SK-N-SH treated with all-trans-retinoic acid at 6 μM for 48 hours (cell line): ENCODE results near the gene ALDH1A2.

ENCODE experiments used
- ATAC-seq: fragments of 200-7000 bp; cut with Tn5 transposase; 3 replicates; pipeline ENCODE4 v1.9.1; 2020; ENCODE audit warnings: mild to moderate bottlenecking, moderate library complexity
- ARNTL ChIP-seq: fragments of 450-650 bp; formaldehyde crosslinking; IDR thresholded peaks from 2 replicates; pipeline ENCODE4 v1.5.0; 2020; ENCODE audit warnings: low read depth, mild to moderate bottlenecking, moderate library complexity, borderline replicate concordance
- BACH2 ChIP-seq: fragments of 250-450 bp; sonication (Bioruptor Pico); IDR thresholded peaks from 2 replicates; pipeline ENCODE4 v1.9.0; 2021; ENCODE audit warnings: mild to moderate bottlenecking, borderline replicate concordance
- CSDC2 ChIP-seq: fragments of 250-450 bp; sonication (Bioruptor Pico); IDR thresholded peaks from 2 replicates; pipeline ENCODE4 v1.5.0; 2020; ENCODE audit warnings: mild to moderate bottlenecking, moderate library complexity
- ESRRG ChIP-seq: fragments of 250-450 bp; sonication (Bioruptor Pico); IDR thresholded peaks from 2 replicates; pipeline ENCODE4 v1.6.1; 2021; ENCODE audit warnings: mild to moderate bottlenecking
- GLIS3 ChIP-seq: fragments of 250-450 bp; sonication (Bioruptor Pico); IDR thresholded peaks from 2 replicates; pipeline ENCODE4 v1.5.0; 2020; ENCODE audit warnings: mild to moderate bottlenecking, moderate library complexity
- OSR1 ChIP-seq: fragments of 250-450 bp; sonication (Bioruptor Pico); IDR thresholded peaks from 2 replicates; pipeline ENCODE4 v1.8.0; 2022; ENCODE audit warnings: moderate library complexity, mild to moderate bottlenecking, inconsistent platforms
- TCF4 ChIP-seq: fragments of 250-450 bp; sonication (Bioruptor Pico); IDR thresholded peaks from 2 replicates; pipeline ENCODE4 v1.8.0; 2021; ENCODE audit warnings: mild to moderate bottlenecking, moderate library complexity, borderline replicate concordance
- TOX ChIP-seq: fragments of 250-450 bp; sonication (Bioruptor Pico); IDR thresholded peaks from 2 replicates; pipeline ENCODE4 v1.8.0; 2021; ENCODE audit warnings: mild to moderate bottlenecking, moderate library complexity, borderline replicate concordance
- ZC3H10 ChIP-seq: fragments of 250-450 bp; sonication (Bioruptor Pico); IDR thresholded peaks from 2 replicates; pipeline ENCODE4 v1.5.1; 2021; ENCODE audit warnings: mild to moderate bottlenecking, moderate library complexity
- ZFP3 ChIP-seq: fragments of 250-450 bp; sonication (Bioruptor Pico); IDR thresholded peaks from 2 replicates; pipeline ENCODE4 v1.5.0; 2020; ENCODE audit warnings: mild to moderate bottlenecking, moderate library complexity
- ZFP30 ChIP-seq: fragments of 450-650 bp; formaldehyde crosslinking; IDR thresholded peaks from 2 replicates; pipeline ENCODE4 v1.5.0; 2022; ENCODE audit warnings: mild to moderate bottlenecking, moderate library complexity
- ZNF565 ChIP-seq: fragments of 450-650 bp; formaldehyde crosslinking; conservative IDR thresholded peaks from 2 replicates; pipeline ENCODE4 v1.5.0; 2020; ENCODE audit warnings: low read depth, mild to moderate bottlenecking, moderate library complexity
- ZNF70 ChIP-seq: fragments of 450-650 bp; formaldehyde crosslinking; IDR thresholded peaks from 2 replicates; pipeline ENCODE4 v1.5.0; 2020; ENCODE audit warnings: mild to moderate bottlenecking, moderate library complexity
- ZNF8 ChIP-seq: fragments of 450-650 bp; formaldehyde crosslinking; IDR thresholded peaks from 2 replicates; pipeline ENCODE4 v1.5.0; 2020; ENCODE audit warnings: mild to moderate bottlenecking, moderate library complexity
- TF ChIP-seq, protein P1 (sequence below): fragments of 250-450 bp; sonication (Bioruptor Pico); IDR thresholded peaks from 2 replicates; pipeline ENCODE4 v1.5.0; 2020; ENCODE audit warnings: mild to moderate bottlenecking, moderate library complexity
- TF ChIP-seq, protein P2 (sequence below): fragments of 250-450 bp; sonication (Bioruptor Pico); IDR thresholded peaks from 2 replicates; pipeline ENCODE4 v1.8.0; 2020; ENCODE audit warnings: mild to moderate bottlenecking, moderate library complexity, borderline replicate concordance
- TF ChIP-seq, protein P3 (sequence below): fragments of 250-450 bp; sonication (Bioruptor Pico); IDR thresholded peaks from 2 replicates; pipeline ENCODE4 v1.5.1; 2021; ENCODE audit warnings: mild to moderate bottlenecking, moderate library complexity
- TF ChIP-seq, protein P4 (sequence below): fragments of 250-450 bp; sonication (Bioruptor Pico); IDR thresholded peaks from 2 replicates; pipeline ENCODE4 v1.8.0; 2021; ENCODE audit warnings: low read depth, mild to moderate bottlenecking, moderate library complexity, borderline replicate concordance

The ALDH1A2 gene

DNA sequence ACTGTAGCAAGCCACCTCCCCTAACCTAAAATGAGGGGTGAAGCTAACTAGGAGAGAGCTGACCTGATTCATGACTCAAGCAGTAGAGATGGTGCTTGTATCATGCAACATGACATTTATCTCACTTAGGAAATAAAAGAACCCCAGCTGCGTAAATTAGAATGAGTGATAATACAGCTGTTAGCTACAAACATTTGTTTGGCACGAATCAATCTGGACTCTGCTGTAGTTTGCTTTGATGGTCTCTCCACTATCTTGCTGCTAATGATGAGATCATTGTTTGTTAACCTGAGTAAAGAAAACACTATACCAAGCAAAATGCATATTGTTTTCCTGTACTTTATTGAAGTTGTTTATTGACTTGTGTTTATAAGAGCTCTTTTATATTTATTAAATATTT is 92.6 kb downstream of the ALDH1A2 start:
- no peak for ATAC-seq
- no peak for TF ChIP-seq ZNF8 (CRISPR knock-in tag)

DNA sequence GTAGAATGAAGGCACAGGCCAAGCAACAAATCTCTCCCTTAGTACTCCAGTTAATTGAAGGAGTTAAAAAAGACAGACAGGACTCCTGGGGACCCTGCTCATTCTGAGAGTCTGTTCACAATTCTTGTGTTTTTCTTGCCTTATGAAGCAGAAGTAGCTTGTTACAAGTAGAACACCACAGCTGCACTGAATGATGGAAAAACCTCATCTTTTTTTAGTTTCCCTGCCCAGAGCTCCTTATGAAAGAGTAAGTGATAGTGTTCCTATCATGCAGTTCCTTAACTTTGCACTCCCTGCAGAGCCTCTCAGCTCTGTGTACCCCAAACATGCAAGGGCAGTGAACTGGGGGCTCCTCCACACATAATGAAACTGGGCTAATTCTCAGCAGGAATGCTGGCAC is 95.5 kb downstream of the ALDH1A2 start:
- ATAC-seq = no peak
- no peak for TF ChIP-seq GLIS3 (CRISPR knock-in tag)

DNA sequence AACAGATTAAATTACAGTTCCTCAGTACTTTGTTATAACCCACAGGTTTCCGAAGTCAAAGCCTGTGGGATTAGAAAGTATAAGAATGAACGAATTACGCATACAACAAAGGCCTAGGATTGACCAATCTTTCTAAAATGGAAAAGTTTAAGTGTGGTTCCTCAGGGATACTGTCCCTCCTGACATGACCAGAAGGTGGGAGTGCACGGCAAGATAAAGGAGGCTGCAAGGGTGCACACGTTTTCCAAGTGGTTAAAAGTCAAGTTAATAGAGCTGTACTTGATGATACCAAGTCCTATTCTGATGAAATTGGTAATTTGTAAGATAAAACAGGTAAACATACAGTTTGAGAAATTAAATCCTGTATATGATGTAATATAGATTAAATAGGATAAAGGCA is 96.2 kb downstream of the ALDH1A2 start:
- ATAC-seq = no peak
- TF ChIP-seq ZNF70 (CRISPR knock-in tag) (no peak), BACH2 (CRISPR knock-in tag) (no peak), ZFP3 (no peak), ARNTL (CRISPR knock-in tag) (no peak), CSDC2 (CRISPR knock-in tag) (no peak), ZNF565 (CRISPR knock-in tag) (no peak)
- TF ChIP-seq, protein P1, sequence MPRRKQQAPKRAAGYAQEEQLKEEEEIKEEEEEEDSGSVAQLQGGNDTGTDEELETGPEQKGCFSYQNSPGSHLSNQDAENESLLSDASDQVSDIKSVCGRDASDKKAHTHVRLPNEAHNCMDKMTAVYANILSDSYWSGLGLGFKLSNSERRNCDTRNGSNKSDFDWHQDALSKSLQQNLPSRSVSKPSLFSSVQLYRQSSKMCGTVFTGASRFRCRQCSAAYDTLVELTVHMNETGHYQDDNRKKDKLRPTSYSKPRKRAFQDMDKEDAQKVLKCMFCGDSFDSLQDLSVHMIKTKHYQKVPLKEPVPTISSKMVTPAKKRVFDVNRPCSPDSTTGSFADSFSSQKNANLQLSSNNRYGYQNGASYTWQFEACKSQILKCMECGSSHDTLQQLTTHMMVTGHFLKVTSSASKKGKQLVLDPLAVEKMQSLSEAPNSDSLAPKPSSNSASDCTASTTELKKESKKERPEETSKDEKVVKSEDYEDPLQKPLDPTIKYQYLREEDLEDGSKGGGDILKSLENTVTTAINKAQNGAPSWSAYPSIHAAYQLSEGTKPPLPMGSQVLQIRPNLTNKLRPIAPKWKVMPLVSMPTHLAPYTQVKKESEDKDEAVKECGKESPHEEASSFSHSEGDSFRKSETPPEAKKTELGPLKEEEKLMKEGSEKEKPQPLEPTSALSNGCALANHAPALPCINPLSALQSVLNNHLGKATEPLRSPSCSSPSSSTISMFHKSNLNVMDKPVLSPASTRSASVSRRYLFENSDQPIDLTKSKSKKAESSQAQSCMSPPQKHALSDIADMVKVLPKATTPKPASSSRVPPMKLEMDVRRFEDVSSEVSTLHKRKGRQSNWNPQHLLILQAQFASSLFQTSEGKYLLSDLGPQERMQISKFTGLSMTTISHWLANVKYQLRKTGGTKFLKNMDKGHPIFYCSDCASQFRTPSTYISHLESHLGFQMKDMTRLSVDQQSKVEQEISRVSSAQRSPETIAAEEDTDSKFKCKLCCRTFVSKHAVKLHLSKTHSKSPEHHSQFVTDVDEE (CRISPR knock-in tag) = no peak
- TF ChIP-seq, protein P2, sequence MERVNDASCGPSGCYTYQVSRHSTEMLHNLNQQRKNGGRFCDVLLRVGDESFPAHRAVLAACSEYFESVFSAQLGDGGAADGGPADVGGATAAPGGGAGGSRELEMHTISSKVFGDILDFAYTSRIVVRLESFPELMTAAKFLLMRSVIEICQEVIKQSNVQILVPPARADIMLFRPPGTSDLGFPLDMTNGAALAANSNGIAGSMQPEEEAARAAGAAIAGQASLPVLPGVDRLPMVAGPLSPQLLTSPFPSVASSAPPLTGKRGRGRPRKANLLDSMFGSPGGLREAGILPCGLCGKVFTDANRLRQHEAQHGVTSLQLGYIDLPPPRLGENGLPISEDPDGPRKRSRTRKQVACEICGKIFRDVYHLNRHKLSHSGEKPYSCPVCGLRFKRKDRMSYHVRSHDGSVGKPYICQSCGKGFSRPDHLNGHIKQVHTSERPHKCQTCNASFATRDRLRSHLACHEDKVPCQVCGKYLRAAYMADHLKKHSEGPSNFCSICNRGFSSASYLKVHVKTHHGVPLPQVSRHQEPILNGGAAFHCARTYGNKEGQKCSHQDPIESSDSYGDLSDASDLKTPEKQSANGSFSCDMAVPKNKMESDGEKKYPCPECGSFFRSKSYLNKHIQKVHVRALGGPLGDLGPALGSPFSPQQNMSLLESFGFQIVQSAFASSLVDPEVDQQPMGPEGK (CRISPR knock-in tag) = no peak
- TF ChIP-seq, protein P3, sequence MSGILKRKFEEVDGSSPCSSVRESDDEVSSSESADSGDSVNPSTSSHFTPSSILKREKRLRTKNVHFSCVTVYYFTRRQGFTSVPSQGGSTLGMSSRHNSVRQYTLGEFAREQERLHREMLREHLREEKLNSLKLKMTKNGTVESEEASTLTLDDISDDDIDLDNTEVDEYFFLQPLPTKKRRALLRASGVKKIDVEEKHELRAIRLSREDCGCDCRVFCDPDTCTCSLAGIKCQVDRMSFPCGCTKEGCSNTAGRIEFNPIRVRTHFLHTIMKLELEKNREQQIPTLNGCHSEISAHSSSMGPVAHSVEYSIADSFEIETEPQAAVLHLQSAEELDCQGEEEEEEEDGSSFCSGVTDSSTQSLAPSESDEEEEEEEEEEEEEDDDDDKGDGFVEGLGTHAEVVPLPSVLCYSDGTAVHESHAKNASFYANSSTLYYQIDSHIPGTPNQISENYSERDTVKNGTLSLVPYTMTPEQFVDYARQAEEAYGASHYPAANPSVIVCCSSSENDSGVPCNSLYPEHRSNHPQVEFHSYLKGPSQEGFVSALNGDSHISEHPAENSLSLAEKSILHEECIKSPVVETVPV (CRISPR knock-in tag) = no peak

DNA sequence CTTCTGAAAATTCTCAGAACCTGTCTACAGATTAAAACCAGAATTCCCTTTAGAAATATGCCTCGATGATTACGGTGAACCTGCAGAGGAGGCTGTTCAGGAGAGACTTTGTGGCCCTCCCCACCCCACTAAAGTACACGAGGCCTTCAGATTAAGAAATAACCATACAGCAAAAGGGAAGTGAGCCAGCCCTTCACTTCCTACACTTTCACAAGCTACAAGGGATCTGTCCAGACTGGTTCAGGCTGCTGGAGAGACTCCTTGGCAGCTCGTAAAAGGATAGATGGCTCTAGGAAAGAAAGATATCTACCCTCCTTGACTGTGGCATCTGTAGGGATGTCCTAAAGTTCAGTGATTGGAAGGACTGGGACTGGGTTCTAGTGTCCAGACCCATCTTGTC is 102.6 kb downstream of the ALDH1A2 start:
- TF ChIP-seq, protein P4, sequence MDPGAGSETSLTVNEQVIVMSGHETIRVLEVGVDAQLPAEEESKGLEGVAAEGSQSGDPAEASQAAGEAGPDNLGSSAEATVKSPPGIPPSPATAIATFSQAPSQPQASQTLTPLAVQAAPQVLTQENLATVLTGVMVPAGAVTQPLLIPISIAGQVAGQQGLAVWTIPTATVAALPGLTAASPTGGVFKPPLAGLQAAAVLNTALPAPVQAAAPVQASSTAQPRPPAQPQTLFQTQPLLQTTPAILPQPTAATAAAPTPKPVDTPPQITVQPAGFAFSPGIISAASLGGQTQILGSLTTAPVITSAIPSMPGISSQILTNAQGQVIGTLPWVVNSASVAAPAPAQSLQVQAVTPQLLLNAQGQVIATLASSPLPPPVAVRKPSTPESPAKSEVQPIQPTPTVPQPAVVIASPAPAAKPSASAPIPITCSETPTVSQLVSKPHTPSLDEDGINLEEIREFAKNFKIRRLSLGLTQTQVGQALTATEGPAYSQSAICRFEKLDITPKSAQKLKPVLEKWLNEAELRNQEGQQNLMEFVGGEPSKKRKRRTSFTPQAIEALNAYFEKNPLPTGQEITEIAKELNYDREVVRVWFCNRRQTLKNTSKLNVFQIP (CRISPR knock-in tag) = no peak
- TF ChIP-seq ZFP3 (no peak), ZNF565 (CRISPR knock-in tag) (no peak), ZNF8 (CRISPR knock-in tag) (no peak), ZC3H10 (no peak), ARNTL (CRISPR knock-in tag) (no peak), ZFP30 (CRISPR knock-in tag) (no peak), TOX (no peak), ZNF70 (CRISPR knock-in tag) (no peak), TCF4 (CRISPR knock-in tag) (no peak), ESRRG (CRISPR knock-in tag) (no peak), BACH2 (CRISPR knock-in tag) (no peak), GLIS3 (CRISPR knock-in tag) (no peak), OSR1 (CRISPR knock-in tag) (no peak)
- TF ChIP-seq, protein P3 (CRISPR knock-in tag) = no peak
- no peak for ATAC-seq
